Measurements from ENCODE around the gene CLCNKA. TPM values are rescaled to one million over a fixed set of nuclear protein-coding genes. Genes with fewer than 3 reads are reported as not detected.

The CLCNKA gene
- polyA plus RNA-seq, 6 donors from 2014 or later = not detected

GRCh38 chr1:16068356-16069270, 46.8 kb downstream of the CLCNKA start:
- H3K36me3 Mint-ChIP-seq = no peaks in the 10 kb centered on the region
- no peak overlapping the region for H3K4me3 Mint-ChIP-seq
- H3K27me3 Mint-ChIP-seq = peaks cover 15 to 62% (median 60%) of the 10 kb centered on the region in 3 donors
- no peaks in the 10 kb centered on the region for H3K9me3 Mint-ChIP-seq
- peaks cover 0 to 8% (median 0%) of the 10 kb centered on the region in 3 donors for H3K4me1 Mint-ChIP-seq
- no peak for DNase-seq
- peak overlapping the region in 3 of 6 donors; percentile 51 to 73 (median 66) for H3K27ac Mint-ChIP-seq
- ATAC-seq (ENCODE audit: low read depth in 2 of 2) = no peak

- H3K4me1 Mint-ChIP-seq = peaks cover 5 to 10% (median 9%) of the 10 kb centered on the region in 3 donors
- no peak overlapping the region for H3K4me3 Mint-ChIP-seq
- DNase-seq = no peak
- peaks cover 22 to 53% (median 52%) of the 10 kb centered on the region in 3 donors for H3K27me3 Mint-ChIP-seq
- H3K36me3 Mint-ChIP-seq = no peaks in the 10 kb centered on the region
- H3K27ac Mint-ChIP-seq = no peak overlapping the region
- ATAC-seq (ENCODE audit: low read depth in 2 of 2) = no peak
- no peaks in the 10 kb centered on the region for H3K9me3 Mint-ChIP-seq
These were observed 49.0 kb downstream of the CLCNKA start for GRCh38 chr1:16070640-16071355.

- ATAC-seq (ENCODE audit: low read depth in 2 of 2) (no peak), DNase-seq (no peak)
- Mint-ChIP-seq H3K36me3 (no peaks in the 10 kb centered on the region), H3K9me3 (peaks cover 0 to 2% (median 0%) of the 10 kb centered on the region in 7 donors), H3K27ac (peak overlapping the region in 1 of 6 donors; percentile 62), H3K4me1 (peaks cover 5 to 10% (median 9%) of the 10 kb centered on the region in 3 donors), H3K27me3 (peaks cover 25 to 56% (median 53%) of the 10 kb centered on the region in 3 donors), H3K4me3 (peak overlapping the region in 4 of 8 donors; percentile 7 to 58 (median 50))
These were observed 49.8 kb downstream of the CLCNKA start for GRCh38 chr1:16071614-16072013.

GRCh38 chr1:16072095-16072494, 50.3 kb downstream of the CLCNKA start:
- ATAC-seq (ENCODE audit: low read depth in 2 of 2) (no peak), DNase-seq (no peak)
- Mint-ChIP-seq H3K4me1 (peaks cover 5 to 10% (median 9%) of the 10 kb centered on the region in 3 donors), H3K27me3 (peaks cover 25 to 56% (median 53%) of the 10 kb centered on the region in 3 donors), H3K36me3 (no peaks in the 10 kb centered on the region), H3K27ac (no peak overlapping the region), H3K4me3 (peak overlapping the region in 4 of 8 donors; percentile 4 to 58 (median 42)), H3K9me3 (peaks cover 0 to 2% (median 0%) of the 10 kb centered on the region in 7 donors)

GRCh38 chr1:16072616-16073484, 51.0 kb downstream of the CLCNKA start:
- DNase-seq (no peak), ATAC-seq (ENCODE audit: low read depth in 2 of 2) (peak in 1 of 2 donors; percentile 29)
- H3K4me3 Mint-ChIP-seq = peak overlapping the region in 3 of 8 donors; percentile 41 to 67 (median 43)
- peaks cover 20 to 56% (median 47%) of the 10 kb centered on the region in 3 donors for H3K27me3 Mint-ChIP-seq
- H3K27ac Mint-ChIP-seq = peak overlapping the region in 1 of 6 donors; percentile 77
- peaks cover 0 to 2% (median 0%) of the 10 kb centered on the region in 7 donors for H3K9me3 Mint-ChIP-seq
- H3K36me3 Mint-ChIP-seq = no peaks in the 10 kb centered on the region
- H3K4me1 Mint-ChIP-seq = peaks cover 5 to 12% (median 10%) of the 10 kb centered on the region in 3 donors

- peaks cover 20 to 54% (median 43%) of the 10 kb centered on the region in 3 donors for H3K27me3 Mint-ChIP-seq
- H3K27ac Mint-ChIP-seq = peak within 1 kb of the TSS in 1 of 6 donors; percentile 77
- no peaks in the 10 kb centered on the region for H3K36me3 Mint-ChIP-seq
- ATAC-seq (ENCODE audit: low read depth in 2 of 2) (peak; percentile 82 to 91), DNase-seq (peak; percentile 39)
- H3K9me3 Mint-ChIP-seq = peaks cover 0 to 2% (median 0%) of the 10 kb centered on the region in 7 donors
- H3K4me3 Mint-ChIP-seq = peak within 1 kb of the TSS; percentile 48 to 90 (median 80)
- H3K4me1 Mint-ChIP-seq = peaks cover 5 to 12% (median 10%) of the 10 kb centered on the region in 3 donors
These were observed 51.8 kb downstream of the CLCNKA start, which contains the start of gene FAM131C for GRCh38 chr1:16073490-16074119. FAM131C (minus strand) TSS chr1:16073651; CDS start chr1:16073442, 209 bp downstream.

- Mint-ChIP-seq H3K9me3 (peaks cover 0 to 2% (median 0%) of the 10 kb centered on the region in 7 donors), H3K4me3 (peak overlapping the region; percentile 48 to 90 (median 80)), H3K4me1 (peaks cover 11 to 16% (median 16%) of the 10 kb centered on the region in 3 donors), H3K36me3 (no peaks in the 10 kb centered on the region), H3K27me3 (peaks cover 20 to 48% (median 37%) of the 10 kb centered on the region in 3 donors), H3K27ac (no peak overlapping the region)
- ATAC-seq (ENCODE audit: low read depth in 2 of 2) (no peak), DNase-seq (no peak)
These were observed 52.4 kb downstream of the CLCNKA start for GRCh38 chr1:16074217-16074616.

GRCh38 chr1:16075337-16076030, 53.6 kb downstream of the CLCNKA start:
- H3K9me3 Mint-ChIP-seq = peaks cover 0 to 2% (median 0%) of the 10 kb centered on the region in 7 donors

GRCh38 chr1:16076031-16076864, 54.4 kb downstream of the CLCNKA start:
- peaks cover 12 to 16% (median 16%) of the 10 kb centered on the region in 3 donors for H3K4me1 Mint-ChIP-seq
- ATAC-seq (ENCODE audit: low read depth in 2 of 2) = no peak
- peaks cover 20 to 36% (median 27%) of the 10 kb centered on the region in 3 donors for H3K27me3 Mint-ChIP-seq
- peaks cover 0 to 2% (median 0%) of the 10 kb centered on the region in 7 donors for H3K9me3 Mint-ChIP-seq
- no peaks in the 10 kb centered on the region for H3K36me3 Mint-ChIP-seq
- no peak for DNase-seq
- H3K27ac Mint-ChIP-seq = no peak overlapping the region
- no peak overlapping the region for H3K4me3 Mint-ChIP-seq

More at GRCh38 chr1:16075337-16076030, 53.6 kb downstream of the CLCNKA start:
- no peak for ATAC-seq (ENCODE audit: low read depth in 2 of 2)
- Mint-ChIP-seq H3K4me1 (peaks cover 12 to 16% (median 16%) of the 10 kb centered on the region in 3 donors), H3K27me3 (peaks cover 20 to 39% (median 34%) of the 10 kb centered on the region in 3 donors), H3K36me3 (no peaks in the 10 kb centered on the region), H3K27ac (peak overlapping the region in 1 of 6 donors; percentile 59), H3K4me3 (no peak overlapping the region)
- no peak for DNase-seq

- Mint-ChIP-seq H3K4me1 (peaks cover 12 to 16% (median 16%) of the 10 kb centered on the region in 3 donors), H3K4me3 (no peak overlapping the region), H3K27me3 (peaks cover 19 to 30% (median 24%) of the 10 kb centered on the region in 3 donors), H3K36me3 (no peaks in the 10 kb centered on the region), H3K27ac (no peak overlapping the region), H3K9me3 (peaks cover 0 to 2% (median 0%) of the 10 kb centered on the region in 7 donors)
- DNase-seq (no peak), ATAC-seq (ENCODE audit: low read depth in 2 of 2) (no peak)
These were observed 55.0 kb downstream of the CLCNKA start for GRCh38 chr1:16076865-16077238.

Data from naive B cell (primary cell).